A549 (cell line): ENCODE data around the gene TNNC1. TPM values are rescaled to one million over a fixed set of nuclear protein-coding genes. Genes with fewer than 3 reads are reported as not detected.

Experiments used
- ATAC-seq, 2 experiments: fragments of 200-7000 bp in 1 of 2; fragments of >200 bp in 1 of 2; cut with Nextera tagmentation in 1 of 2; cut with Tn5 transposase in 1 of 2; 3 replicates each; pipeline versions ENCODE4 v1.8.0 to v1.9.1; 2018 to 2020; ENCODE audit warnings: mild to moderate bottlenecking in 1 of 2, moderate library complexity in 1 of 2
- CTCF ChIA-PET: fragments of 300-600 bp; sonication (Branson Sonifier 250); formaldehyde crosslinking; extraction: SDS; loops from one replicate; lab custom pipeline; 2021; ENCODE audit warnings: antibody characterized with exemption, inconsistent platforms; lab: Yijun Ruan, JAX
- POLR2A ChIA-PET: fragments of 350-600 bp; formaldehyde crosslinking; extraction: SDS; loops from one replicate; lab custom pipeline; 2021; ENCODE audit warnings: antibody characterized with exemption, inconsistent platforms; lab: Yijun Ruan, JAX
- DNase-seq, 2 experiments: peaks; one replicate each; pipeline versions ENCODE4 v3.0.0 to v3.0.0-alpha.2; 2011 to 2016; ENCODE audit warnings: low read depth in 1 of 2, low spot score in 1 of 2
- FAIRE-seq: peaks from 2 replicates; lab custom pipeline; 2011; peaks lifted over from hg19 to GRCh38; lab: Jason Lieb, UNC
- H3K27ac ChIP-seq, 2 experiments: fragments of >200 bp; sonication (Bioruptor Twin); formaldehyde crosslinking; 3 replicates each; pipeline ENCODE4 v1.5.1; 2016 to 2017
- H3K4me1 ChIP-seq: fragments of >200 bp; sonication (Bioruptor Twin); formaldehyde crosslinking; 3 replicates; pipeline ENCODE4 v1.6.1; 2016
- H3K4me2 ChIP-seq: fragments of >200 bp; sonication (Bioruptor Twin); formaldehyde crosslinking; 3 replicates; pipeline ENCODE4 v1.6.1; 2016
- H3K4me3 ChIP-seq: fragments of >200 bp; sonication (Bioruptor Twin); formaldehyde crosslinking; 3 replicates; pipeline ENCODE4 v1.5.1; 2016
- H3K9me3 ChIP-seq: fragments of >200 bp; sonication (Bioruptor Twin); formaldehyde crosslinking; 3 replicates; pipeline ENCODE4 v1.6.1; 2016
- ATOH8 ChIP-seq: fragments of 250-450 bp; sonication (Bioruptor Pico); IDR thresholded peaks from 2 replicates; pipeline ENCODE4 v1.5.0; 2020; ENCODE audit warnings: low read depth, mild to moderate bottlenecking, moderate library complexity
- BCL3 ChIP-seq: fragments of >200 bp; sonication (Bioruptor Twin); formaldehyde crosslinking; IDR thresholded peaks from 3 replicates; pipeline ENCODE4 v1.6.1; 2016
- CBX2 ChIP-seq: fragments of 200-600 bp; sonication (generic); IDR thresholded peaks from 2 replicates; pipeline ENCODE4 v1.6.1; 2016; ENCODE audit warnings: low read depth, mild to moderate bottlenecking, borderline replicate concordance
- CEBPB ChIP-seq, 2 experiments: fragments of >200 bp in 1 of 2; sonication (Bioruptor Twin) in 1 of 2; formaldehyde crosslinking in 1 of 2; IDR thresholded peaks; 2 replicates each; pipeline ENCODE4 v1.6.1; 2012 to 2016
- CHD4 ChIP-seq: fragments of 200-600 bp; sonication (generic); IDR thresholded peaks from 2 replicates; pipeline ENCODE4 v1.6.1; 2016; ENCODE audit warnings: antibody characterized with exemption, mild to moderate bottlenecking, borderline replicate concordance
- E2F6 ChIP-seq: IDR thresholded peaks from 2 replicates; pipeline ENCODE4 v1.6.1; 2012; ENCODE audit warnings: low read depth, borderline replicate concordance
- EHF ChIP-seq: fragments of 250-450 bp; sonication (Bioruptor Pico); IDR thresholded peaks from 2 replicates; pipeline ENCODE4 v1.5.0; 2020; ENCODE audit warnings: mild to moderate bottlenecking
- FOSL2 ChIP-seq, 2 experiments: fragments of 450-650 bp in 1 of 2; fragments of >200 bp in 1 of 2; sonication (Bioruptor Twin) in 1 of 2; formaldehyde crosslinking; IDR thresholded peaks; 2 replicates each; pipeline versions ENCODE4 v1.5.0 to v1.6.1; 2016 to 2020; ENCODE audit warnings: mild to moderate bottlenecking in 1 of 2, moderate library complexity in 1 of 2
- FOXS1 ChIP-seq: fragments of 250-450 bp; sonication (Bioruptor Pico); IDR thresholded peaks from 2 replicates; pipeline ENCODE4 v1.5.0; 2020; ENCODE audit warnings: mild to moderate bottlenecking, moderate library complexity
- HMGXB4 ChIP-seq: fragments of 250-450 bp; sonication (Bioruptor Pico); IDR thresholded peaks from 2 replicates; pipeline ENCODE4 v1.5.0; 2021; ENCODE audit warnings: mild to moderate bottlenecking, moderate library complexity, borderline replicate concordance
- MAZ ChIP-seq: fragments of 150-350 bp; IDR thresholded peaks from 2 replicates; pipeline ENCODE4 v1.6.1; 2014; ENCODE audit warnings: antibody characterized with exemption, low read depth, low read length, borderline replicate concordance
- MYC ChIP-seq: IDR thresholded peaks from 2 replicates; pipeline ENCODE4 v1.6.1; 2012; ENCODE audit warnings: mild to moderate bottlenecking, inconsistent platforms, low read length, improper control_type of control experiment, borderline replicate concordance
- NPAS2 ChIP-seq: fragments of 250-450 bp; sonication (Bioruptor Pico); IDR thresholded peaks from 2 replicates; pipeline ENCODE4 v1.8.0; 2022; ENCODE audit warnings: mild to moderate bottlenecking, moderate library complexity, borderline replicate concordance
- RAD21 ChIP-seq, 2 experiments: fragments of >200 bp in 1 of 2; sonication (Bioruptor Twin) in 1 of 2; formaldehyde crosslinking in 1 of 2; IDR thresholded peaks in 1 of 2; conservative IDR thresholded peaks in 1 of 2; 2 replicates in 1 of 2; 3 replicates in 1 of 2; pipeline ENCODE4 v1.6.1; 2012 to 2018; ENCODE audit warnings: inconsistent platforms in 1 of 2
- SREBF2 ChIP-seq: fragments of 450-650 bp; IDR thresholded peaks from 2 replicates; pipeline ENCODE4 v1.6.1; 2014; ENCODE audit warnings: mild to moderate bottlenecking, moderate library complexity
- WGBS: methylation state at CpG from one replicate; pipeline ENCODE4 v1.1.6; 2017; ENCODE audit errors: missing lambda C conversion rate; 5-methylcytosine and 5-hydroxymethylcytosine counted together
- polyA plus RNA-seq, 4 experiments: library from polyadenylated mRNA; depleted of rRNA in 3 of 4; stranded (reverse); fragments of >200 nt; fragmentation: RNase III in 1 of 4; extraction: RNeasy Plus Mini Kit Qiagen cat#74134 plus additional on column Dnase treatment in 1 of 4; gene quantifications; 2 replicates in 3 of 4; 3 replicates in 1 of 4; pipeline ENCODE4 v1.2.3, GENCODE V29; 2011 to 2017

TNNC1 gene
- polyA plus RNA-seq, 2 of the 4 experiments (the other 2 are of a cell fraction), result 2.6 to 4.5 TPM

- DNase-seq (no peak), ATAC-seq (no peak), FAIRE-seq (no peak)
- WGBS, result 89% methylated on average over 15 of the region's 25 CpGs
- H3K4me3 ChIP-seq, result no peak within 1 kb of the TSS
- CTCF ChIA-PET, result no interaction called here
- no peak within 1 kb of the TSS for H3K27ac ChIP-seq
- POLR2A ChIA-PET, result no interaction called here
- H3K4me2 ChIP-seq, result no peak within 1 kb of the TSS
- H3K9me3 ChIP-seq, result no peaks in the 10 kb centered on the region
- no peak for TF ChIP-seq MYC
- no peak for TF ChIP-seq EHF (CRISPR knock-in tag)
- H3K4me1 ChIP-seq, result no peaks in the 10 kb centered on the region
Measured at GRCh38 chr3:52494886-52495495, 41.1 kb upstream of the TNNC1 start, which contains the start of gene STAB1. Gene STAB1, plus strand, starts transcription at chr3:52495338. Its CDS starts 76 bp downstream, at chr3:52495414.

GRCh38 chr3:52494445-52494844, 40.6 kb upstream of the TNNC1 start:
- POLR2A ChIA-PET, result no interaction called here
- no peak for ATAC-seq
- WGBS, result 100% methylated on average over 2 of the region's 7 CpGs
- Histone ChIP-seq H3K27ac (no peak overlapping the region), H3K9me3 (no peaks in the 10 kb centered on the region)
- FAIRE-seq, result no peak
- TF ChIP-seq RAD21 (conservative IDR thresholded peaks at IDR 0.05 in 1 of 2, IDR thresholded peaks at IDR 0.05 in 1 of 2), result no peak
- TF ChIP-seq, all 56 proteins: peak for 0
- H3K4me3 ChIP-seq, result no peak overlapping the region
- no peak overlapping the region for H3K4me2 ChIP-seq
- CTCF ChIA-PET, result no interaction called here
- H3K4me1 ChIP-seq, result no peaks in the 10 kb centered on the region
- no peak for DNase-seq

- CTCF ChIA-PET, result no interaction called here
- whole genome bisulfite sequencing, result 82% methylated on average over 2 of the region's 7 CpGs
Measured at GRCh38 chr3:52493232-52494017, 39.6 kb upstream of the TNNC1 start.

GRCh38 chr3:52492059-52492458, 38.2 kb upstream of the TNNC1 start:
- no CpG with 5 or more reads among the region's 21 CpGs for WGBS
- no peak for FAIRE-seq
- H3K27ac ChIP-seq, result no peak overlapping the region
- CTCF ChIA-PET, result interaction anchor here (0.7 to 2.7 kb wide), 2 partner anchors 20 to 80 kb away, joined by 3 to 14 read pairs; no protein-coding TSS in a partner anchor
- H3K4me2 ChIP-seq, result no peak overlapping the region
- H3K9me3 ChIP-seq, result no peaks in the 10 kb centered on the region
- H3K4me3 ChIP-seq, result no peak overlapping the region
- ATAC-seq, result no peak
- no peaks in the 10 kb centered on the region for H3K4me1 ChIP-seq
- TF ChIP-seq ATOH8 (CRISPR knock-in tag), result no peak
- TF ChIP-seq CEBPB (IDR thresholded peaks at IDR 0.05), result no peak
- TF ChIP-seq FOXS1, result no peak
- TF ChIP-seq MAZ, result no peak
- no peak for TF ChIP-seq NPAS2
- no peak for TF ChIP-seq E2F6
- TF ChIP-seq HMGXB4 (CRISPR knock-in tag), result no peak
- TF ChIP-seq SREBF2, result no peak
- no peak for TF ChIP-seq FOSL2 (IDR thresholded peaks at IDR 0.05)
- TF ChIP-seq FOSL2 (CRISPR knock-in tag; IDR thresholded peaks at IDR 0.05), result no peak
- POLR2A ChIA-PET, result no interaction called here
- no peak for DNase-seq

More at GRCh38 chr3:52493232-52494017, 39.6 kb upstream of the TNNC1 start:
- DNase-seq, result no peak
- no peak for TF ChIP-seq BCL3
- no peak for TF ChIP-seq CHD4
- TF ChIP-seq CBX2, result no peak
- ATAC-seq, result 0 out of 6 replicates have a peak, but pooled peaks of 1 of the 2 experiments have one; percentile 10
- POLR2A ChIA-PET, result no interaction called here
- FAIRE-seq, result no peak
- H3K9me3 ChIP-seq, result no peaks in the 10 kb centered on the region
- no peaks in the 10 kb centered on the region for H3K4me1 ChIP-seq
- no peak overlapping the region for H3K27ac ChIP-seq
- H3K4me2 ChIP-seq, result no peak overlapping the region
- no peak overlapping the region for H3K4me3 ChIP-seq
